Thyroid gland (tissue), 4 donors: ENCODE measurements around the gene SGPP1.

Experiments
- CTCF ChIP-seq, 6 experiments: fragments of 200-600 bp in 3 of 6; fragments of 450-650 bp in 3 of 6; sonication (generic) in 3 of 6; IDR thresholded peaks; one replicate each; pipeline ENCODE4 v1.5.1; 2016 to 2019; ENCODE audit warnings: antibody characterized with exemption in 6 of 6, mild to moderate bottlenecking in 2 of 6, inconsistent platforms in 1 of 6, moderate library complexity in 1 of 6
- POLR2A ChIP-seq, 2 donors: fragments of 450-650 bp; IDR thresholded peaks; one replicate each; pipeline ENCODE4 v1.6.1; 2017; ENCODE audit warnings: antibody characterized with exemption in 2 of 2, mild to moderate bottlenecking in 2 of 2, moderate library complexity in 1 of 2

- no peak for TF ChIP-seq CTCF (IDR thresholded peaks at IDR 0.05)
- TF ChIP-seq POLR2A (IDR thresholded peaks at IDR 0.05): no peak
These were observed 55.9 kb downstream of the SGPP1 start for GRCh38 chr14:63671987-63672386.
